Osteoblast (primary cell): ENCODE data around the gene GRAMD4. TPM values are rescaled to one million over a fixed set of nuclear protein-coding genes. Genes with fewer than 3 reads are reported as not detected.
A peak's percentile ranks its signal among the peaks of the same experiment; 100 is the strongest.

Experiments used
- DNase-seq: peaks from one replicate; pipeline ENCODE4 v3.0.0; 2011; ENCODE audit warnings: low spot score, mixed read lengths; ENCODE audit not compliant: insufficient read length; ENCODE audit errors: missing footprints
- H2AFZ ChIP-seq: 2 replicates; pipeline ENCODE4 v1.6.0; 2011; ENCODE audit warnings: mild to moderate bottlenecking, low read length
- H3K27ac ChIP-seq: 2 replicates; pipeline ENCODE4 v1.5.1; 2011; ENCODE audit warnings: mild to moderate bottlenecking, low read depth, low read length, moderate library complexity
- H3K27me3 ChIP-seq: 2 replicates; pipeline ENCODE4 v1.6.0; 2012; ENCODE audit warnings: mild to moderate bottlenecking, control low read depth, inconsistent platforms, low read length, moderate library complexity; ENCODE audit not compliant: insufficient read depth
- H3K36me3 ChIP-seq: 2 replicates; pipeline ENCODE4 v1.5.1; 2011; ENCODE audit warnings: mild to moderate bottlenecking, low read length, control low read depth, moderate library complexity; ENCODE audit not compliant: insufficient read depth
- H3K4me1 ChIP-seq: 2 replicates; pipeline ENCODE4 v1.5.1; 2011; ENCODE audit warnings: mild to moderate bottlenecking, low read length, control low read depth, moderate library complexity; ENCODE audit not compliant: insufficient read depth
- H3K4me2 ChIP-seq: 2 replicates; pipeline ENCODE4 v1.6.0; 2011; ENCODE audit warnings: mild to moderate bottlenecking, low read length; ENCODE audit not compliant: insufficient read depth
- H3K4me3 ChIP-seq: fragments of 200-600 bp; sonication (generic); 3 replicates; pipeline ENCODE4 v1.5.1; 2012; ENCODE audit warnings: mild to moderate bottlenecking, low read length, inconsistent platforms; ENCODE audit not compliant: insufficient read depth
- H3K79me2 ChIP-seq: 2 replicates; pipeline ENCODE4 v1.6.0; 2012; ENCODE audit warnings: mild to moderate bottlenecking, low read length, control low read depth, inconsistent platforms; ENCODE audit not compliant: insufficient read depth
- H3K9me3 ChIP-seq: 2 replicates; pipeline ENCODE4 v1.5.1; 2011; ENCODE audit warnings: low read depth, low read length, control low read depth
- H4K20me1 ChIP-seq: 2 replicates; pipeline ENCODE4 v1.6.0; 2012; ENCODE audit warnings: mild to moderate bottlenecking, low read length, control low read depth; ENCODE audit not compliant: insufficient read depth
- CTCF ChIP-seq: IDR thresholded peaks from 2 replicates; pipeline ENCODE4 v1.5.1; 2011; ENCODE audit warnings: mild to moderate bottlenecking, low read depth, low read length, moderate library complexity; ENCODE audit errors: extremely low read depth
- total RNA-seq: library from RNA; depleted of rRNA; stranded (reverse); fragments of >200 nt; gene quantifications from 2 replicates; pipeline ENCODE4 v1.2.3, GENCODE V29; 2012

GRAMD4 gene
- total RNA-seq, 1 donor = 17.0 TPM

DNA sequence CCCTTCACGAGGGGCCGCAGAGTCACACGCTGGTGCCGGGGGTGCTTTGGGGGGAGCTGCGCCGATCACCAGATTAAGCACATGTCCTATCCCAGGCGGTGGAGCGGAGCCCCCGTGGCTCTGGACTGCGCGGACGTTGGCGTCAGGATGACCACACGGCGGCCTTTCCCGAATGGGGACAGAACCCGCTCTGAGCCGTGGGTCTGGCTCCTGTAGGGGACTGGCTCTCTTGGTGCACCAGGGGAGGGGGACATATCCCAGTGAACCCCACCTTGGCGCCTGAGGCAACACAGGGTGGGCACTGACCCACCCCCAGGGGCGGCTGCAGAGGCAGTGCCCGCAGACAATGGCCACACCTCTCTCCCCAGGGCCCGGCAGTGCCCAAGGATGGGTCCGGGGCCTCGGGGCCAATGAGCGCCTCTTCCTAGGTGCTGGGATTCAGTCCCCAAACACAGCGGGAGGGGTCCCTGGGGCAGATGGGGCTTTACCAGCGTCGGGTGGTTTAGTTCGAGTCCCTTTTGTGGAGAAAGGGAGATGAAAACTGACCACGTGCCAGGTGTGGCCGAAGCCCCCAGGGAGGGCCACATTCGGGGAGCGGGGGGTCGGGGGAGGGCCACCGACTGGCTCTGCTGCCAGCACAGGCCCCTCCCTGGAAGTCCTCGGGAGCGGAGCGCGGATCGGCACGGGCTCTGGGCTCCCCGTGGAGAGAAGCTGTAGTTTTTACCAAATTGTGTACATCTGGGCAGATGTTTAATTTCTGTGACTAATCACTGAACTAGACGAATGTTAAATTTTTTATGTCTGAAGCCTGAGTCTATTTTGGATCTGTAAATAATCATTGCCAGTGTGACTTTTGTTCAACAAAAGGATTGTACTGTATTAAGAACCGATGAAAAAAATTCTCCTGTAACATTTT, 58.9 kb downstream of the GRAMD4 start:
- no peak for TF ChIP-seq CTCF
- H3K4me2 ChIP-seq = no peak overlapping the region
- no peaks in the 10 kb centered on the region for H3K36me3 ChIP-seq
- no peak overlapping the region for H2AFZ ChIP-seq
- no peaks in the 10 kb centered on the region for H4K20me1 ChIP-seq
- no peaks in the 10 kb centered on the region for H3K4me1 ChIP-seq
- no peak overlapping the region for H3K4me3 ChIP-seq
- no peaks in the 10 kb centered on the region for H3K9me3 ChIP-seq
- H3K27ac ChIP-seq = no peak overlapping the region
- H3K79me2 ChIP-seq = no peaks in the 10 kb centered on the region
- no peaks in the 10 kb centered on the region for H3K27me3 ChIP-seq
- peak; percentile 91 for DNase-seq

- Histone ChIP-seq H3K27me3 (no peaks in the 10 kb centered on the region), H3K9me3 (no peaks in the 10 kb centered on the region), H3K79me2 (no peaks in the 10 kb centered on the region), H3K4me2 (no peak overlapping the region), H4K20me1 (no peaks in the 10 kb centered on the region), H2AFZ (no peak overlapping the region), H3K27ac (no peak overlapping the region), H3K36me3 (no peaks in the 10 kb centered on the region), H3K4me1 (no peaks in the 10 kb centered on the region), H3K4me3 (no peak overlapping the region)
- no peak for TF ChIP-seq CTCF
- no peak for DNase-seq
Observed at GRCh38 chr22:46679706-46680269, 59.6 kb downstream of the GRAMD4 start.

- peak; percentile 85 for DNase-seq
Observed at GRCh38 chr22:46681010-46681409, 60.8 kb downstream of the GRAMD4 start.

More at GRCh38 chr22:46681010-46681409, 60.8 kb downstream of the GRAMD4 start:
- H3K4me2 ChIP-seq = no peak overlapping the region
- H3K27ac ChIP-seq = no peak overlapping the region
- H3K36me3 ChIP-seq = peaks cover under 1% of the 10 kb centered on the region
- H3K4me1 ChIP-seq = no peaks in the 10 kb centered on the region
- no peaks in the 10 kb centered on the region for H3K27me3 ChIP-seq
- no peaks in the 10 kb centered on the region for H4K20me1 ChIP-seq
- peak; percentile 7 for TF ChIP-seq CTCF
- no peaks in the 10 kb centered on the region for H3K9me3 ChIP-seq
- H3K4me3 ChIP-seq = no peak overlapping the region
- no peak overlapping the region for H2AFZ ChIP-seq
- H3K79me2 ChIP-seq = no peaks in the 10 kb centered on the region
